Activated naive CD4-positive, alpha-beta T cell treated with anti-CD3 and anti-CD28 coated beads, Interleukin-2, amount 50 U/mL, for 24 hours (primary cell): ENCODE results near the gene MEOX2.

Source experiments
- H3K27ac Mint-ChIP-seq: one replicate; pipeline ENCODE4 v1.8.0; 2021; ENCODE audit warnings: mild to moderate bottlenecking, mixed read lengths
- H3K27me3 Mint-ChIP-seq: one replicate; pipeline ENCODE4 v1.8.0; 2021; ENCODE audit warnings: mixed read lengths
- H3K36me3 Mint-ChIP-seq: one replicate; pipeline ENCODE4 v1.8.0; 2021; ENCODE audit warnings: mixed read lengths
- H3K4me1 Mint-ChIP-seq: one replicate; pipeline ENCODE4 v1.8.0; 2021; ENCODE audit warnings: mixed read lengths
- H3K4me3 Mint-ChIP-seq: one replicate; pipeline ENCODE4 v1.8.0; 2021; ENCODE audit warnings: mild to moderate bottlenecking, mixed read lengths
- H3K9me3 Mint-ChIP-seq: one replicate; pipeline ENCODE4 v1.8.0; 2021; ENCODE audit warnings: mixed read lengths

The MEOX2 gene

GRCh38 chr7:15652776-15653290 lies 33.6 kb downstream of the MEOX2 start:
- no peaks in the 10 kb centered on the region for H3K4me1 Mint-ChIP-seq
- no peak overlapping the region for H3K4me3 Mint-ChIP-seq
- H3K27me3 Mint-ChIP-seq: no peaks in the 10 kb centered on the region
- peaks cover 26% of the 10 kb centered on the region for H3K9me3 Mint-ChIP-seq
- no peaks in the 10 kb centered on the region for H3K36me3 Mint-ChIP-seq
- no peak overlapping the region for H3K27ac Mint-ChIP-seq

- Mint-ChIP-seq H3K27ac (no peak overlapping the region), H3K27me3 (no peaks in the 10 kb centered on the region), H3K36me3 (no peaks in the 10 kb centered on the region), H3K9me3 (peaks cover 15% of the 10 kb centered on the region), H3K4me3 (no peak overlapping the region), H3K4me1 (no peaks in the 10 kb centered on the region)
Observed at GRCh38 chr7:15651693-15652092, 34.8 kb downstream of the MEOX2 start.

GRCh38 chr7:15650787-15651186 lies 35.7 kb downstream of the MEOX2 start:
- Mint-ChIP-seq H3K9me3 (peaks cover 7% of the 10 kb centered on the region), H3K4me3 (no peak overlapping the region), H3K36me3 (no peaks in the 10 kb centered on the region), H3K27me3 (no peaks in the 10 kb centered on the region), H3K4me1 (no peaks in the 10 kb centered on the region), H3K27ac (no peak overlapping the region)

- no peaks in the 10 kb centered on the region for H3K4me1 Mint-ChIP-seq
- no peak overlapping the region for H3K27ac Mint-ChIP-seq
- no peak overlapping the region for H3K4me3 Mint-ChIP-seq
- peaks cover 7% of the 10 kb centered on the region for H3K9me3 Mint-ChIP-seq
- H3K27me3 Mint-ChIP-seq: no peaks in the 10 kb centered on the region
- H3K36me3 Mint-ChIP-seq: no peaks in the 10 kb centered on the region
Observed at GRCh38 chr7:15648461-15648961, 38.0 kb downstream of the MEOX2 start.

GRCh38 chr7:15647309-15647708 lies 39.2 kb downstream of the MEOX2 start:
- Mint-ChIP-seq H3K27me3 (no peaks in the 10 kb centered on the region), H3K4me3 (no peak overlapping the region), H3K9me3 (peaks cover 10% of the 10 kb centered on the region), H3K4me1 (no peaks in the 10 kb centered on the region), H3K36me3 (no peaks in the 10 kb centered on the region), H3K27ac (no peak overlapping the region)

GRCh38 chr7:15643000-15643705 lies 43.3 kb downstream of the MEOX2 start:
- H3K27me3 Mint-ChIP-seq: no peaks in the 10 kb centered on the region
- H3K4me1 Mint-ChIP-seq: no peaks in the 10 kb centered on the region
- no peak overlapping the region for H3K4me3 Mint-ChIP-seq
- no peaks in the 10 kb centered on the region for H3K36me3 Mint-ChIP-seq
- no peak overlapping the region for H3K27ac Mint-ChIP-seq
- H3K9me3 Mint-ChIP-seq: peaks cover 22% of the 10 kb centered on the region

GRCh38 chr7:15628876-15629275 lies 57.6 kb downstream of the MEOX2 start:
- no peaks in the 10 kb centered on the region for H3K27me3 Mint-ChIP-seq
- H3K4me3 Mint-ChIP-seq: no peak overlapping the region
- no peak overlapping the region for H3K27ac Mint-ChIP-seq
- no peaks in the 10 kb centered on the region for H3K36me3 Mint-ChIP-seq
- H3K9me3 Mint-ChIP-seq: no peaks in the 10 kb centered on the region
- H3K4me1 Mint-ChIP-seq: no peaks in the 10 kb centered on the region

GRCh38 chr7:15626041-15626440 lies 60.4 kb downstream of the MEOX2 start:
- H3K9me3 Mint-ChIP-seq: peaks cover 4% of the 10 kb centered on the region
- H3K27me3 Mint-ChIP-seq: no peaks in the 10 kb centered on the region
- H3K4me1 Mint-ChIP-seq: no peaks in the 10 kb centered on the region
- H3K27ac Mint-ChIP-seq: no peak overlapping the region
- no peaks in the 10 kb centered on the region for H3K36me3 Mint-ChIP-seq
- H3K4me3 Mint-ChIP-seq: no peak overlapping the region

GRCh38 chr7:15625466-15625865 lies 61.0 kb downstream of the MEOX2 start:
- no peaks in the 10 kb centered on the region for H3K27me3 Mint-ChIP-seq
- H3K9me3 Mint-ChIP-seq: peaks cover 4% of the 10 kb centered on the region
- no peaks in the 10 kb centered on the region for H3K4me1 Mint-ChIP-seq
- H3K4me3 Mint-ChIP-seq: no peak overlapping the region
- no peaks in the 10 kb centered on the region for H3K36me3 Mint-ChIP-seq
- no peak overlapping the region for H3K27ac Mint-ChIP-seq

- no peak overlapping the region for H3K4me3 Mint-ChIP-seq
- H3K4me1 Mint-ChIP-seq: no peaks in the 10 kb centered on the region
- no peaks in the 10 kb centered on the region for H3K27me3 Mint-ChIP-seq
- no peak overlapping the region for H3K27ac Mint-ChIP-seq
- H3K36me3 Mint-ChIP-seq: no peaks in the 10 kb centered on the region
- H3K9me3 Mint-ChIP-seq: peaks cover 9% of the 10 kb centered on the region
Observed at GRCh38 chr7:15621468-15621867, 65.0 kb downstream of the MEOX2 start.

GRCh38 chr7:15620491-15621185 lies 65.8 kb downstream of the MEOX2 start:
- Mint-ChIP-seq H3K27me3 (no peaks in the 10 kb centered on the region), H3K4me3 (no peak overlapping the region), H3K36me3 (no peaks in the 10 kb centered on the region), H3K4me1 (no peaks in the 10 kb centered on the region), H3K9me3 (peaks cover 9% of the 10 kb centered on the region), H3K27ac (no peak overlapping the region)

GRCh38 chr7:15618275-15618674 lies 68.2 kb downstream of the MEOX2 start:
- Mint-ChIP-seq H3K36me3 (no peaks in the 10 kb centered on the region), H3K27ac (no peak overlapping the region), H3K27me3 (no peaks in the 10 kb centered on the region), H3K4me1 (no peaks in the 10 kb centered on the region), H3K4me3 (no peak overlapping the region), H3K9me3 (peaks cover 12% of the 10 kb centered on the region)

GRCh38 chr7:15612205-15612604 lies 74.3 kb downstream of the MEOX2 start:
- Mint-ChIP-seq H3K27me3 (no peaks in the 10 kb centered on the region), H3K9me3 (peaks cover 3% of the 10 kb centered on the region), H3K27ac (no peak overlapping the region), H3K36me3 (no peaks in the 10 kb centered on the region), H3K4me3 (no peak overlapping the region), H3K4me1 (no peaks in the 10 kb centered on the region)

GRCh38 chr7:15610503-15610902 lies 76.0 kb downstream of the MEOX2 start:
- no peaks in the 10 kb centered on the region for H3K27me3 Mint-ChIP-seq
- no peaks in the 10 kb centered on the region for H3K36me3 Mint-ChIP-seq

GRCh38 chr7:15609287-15609686 lies 77.2 kb downstream of the MEOX2 start:
- H3K36me3 Mint-ChIP-seq: no peaks in the 10 kb centered on the region
- H3K27me3 Mint-ChIP-seq: no peaks in the 10 kb centered on the region
- H3K4me1 Mint-ChIP-seq: no peaks in the 10 kb centered on the region
- H3K4me3 Mint-ChIP-seq: no peak overlapping the region
- H3K27ac Mint-ChIP-seq: no peak overlapping the region
- H3K9me3 Mint-ChIP-seq: no peaks in the 10 kb centered on the region

More at GRCh38 chr7:15610503-15610902, 76.0 kb downstream of the MEOX2 start:
- Mint-ChIP-seq H3K9me3 (peaks cover 2% of the 10 kb centered on the region), H3K4me3 (no peak overlapping the region), H3K4me1 (no peaks in the 10 kb centered on the region), H3K27ac (no peak overlapping the region)

- no peak overlapping the region for H3K27ac Mint-ChIP-seq
- H3K27me3 Mint-ChIP-seq: no peaks in the 10 kb centered on the region
- no peaks in the 10 kb centered on the region for H3K36me3 Mint-ChIP-seq
- H3K4me3 Mint-ChIP-seq: no peak overlapping the region
- H3K9me3 Mint-ChIP-seq: no peaks in the 10 kb centered on the region
- H3K4me1 Mint-ChIP-seq: no peaks in the 10 kb centered on the region
Observed at GRCh38 chr7:15607529-15608210, 78.8 kb downstream of the MEOX2 start.
